T1000 (cell line): ENCODE data around the gene NR2F1-AS1.

Source experiments
- DNase-seq: peaks from one replicate; lab custom pipeline; 2025; ENCODE audit warnings: mixed read lengths; lab: John Stamatoyannopoulos, UW

The NR2F1-AS1 gene

GRCh38 chr5:93384026-93384425 lies 197.0 kb downstream of the NR2F1-AS1 start:
- no peak for DNase-seq

GRCh38 chr5:93382188-93382825 lies 198.7 kb downstream of the NR2F1-AS1 start:
- no peak for DNase-seq

- no peak for DNase-seq
Observed at GRCh38 chr5:93381057-93381456, 200.0 kb downstream of the NR2F1-AS1 start.

GRCh38 chr5:93378073-93378472 lies 202.9 kb downstream of the NR2F1-AS1 start:
- DNase-seq = no peak

GRCh38 chr5:93371893-93372292 lies 209.1 kb downstream of the NR2F1-AS1 start:
- DNase-seq = no peak

- DNase-seq = no peak
Observed at GRCh38 chr5:93364378-93364777, 216.6 kb downstream of the NR2F1-AS1 start.

- DNase-seq = no peak
Observed at GRCh38 chr5:93360436-93361088, 220.5 kb downstream of the NR2F1-AS1 start.

GRCh38 chr5:93359960-93360305 lies 221.1 kb downstream of the NR2F1-AS1 start:
- DNase-seq = no peak
